DMS79 treated with DMSO at 0.1 percent for 48 hours (cell line): ENCODE measurements around the gene MED25.

Source experiments
- DNase-seq: peaks from one replicate; lab custom pipeline; 2025; lab: John Stamatoyannopoulos, UW

MED25 gene

DNA sequence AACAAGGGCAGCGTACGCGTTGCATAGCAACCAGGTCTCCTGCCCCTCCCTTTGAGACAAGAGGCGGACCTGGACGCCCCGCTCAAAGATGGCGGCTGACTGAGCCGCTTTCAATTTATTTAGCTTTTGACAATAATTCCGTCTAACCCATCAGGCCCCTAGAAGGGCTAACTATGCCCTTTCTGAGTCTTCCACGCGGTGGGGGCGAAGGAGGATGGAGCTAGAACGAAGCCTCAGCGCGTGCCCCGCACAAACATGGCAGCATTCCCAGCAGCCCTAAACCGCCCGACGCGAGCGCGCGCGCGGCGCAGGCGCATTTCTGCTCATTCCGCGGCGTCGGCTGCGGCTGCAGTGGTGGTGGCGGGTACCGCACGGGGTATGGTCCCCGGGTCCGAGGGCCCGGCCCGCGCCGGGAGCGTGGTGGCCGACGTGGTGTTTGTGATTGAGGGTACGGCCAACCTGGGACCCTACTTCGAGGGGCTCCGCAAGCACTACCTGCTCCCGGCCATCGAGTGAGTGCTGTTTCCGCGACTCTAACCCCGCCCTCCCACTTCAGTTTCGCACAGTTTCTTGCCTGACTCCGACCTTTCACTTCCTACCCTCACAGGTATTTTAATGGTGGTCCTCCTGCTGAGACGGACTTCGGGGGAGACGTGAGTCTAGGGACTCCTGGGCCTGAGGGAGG is at the start of gene MED25:
Gene MED25, plus strand, starts transcription at position 326 of the 685 bp plus-strand sequence. Its CDS starts 53 bp downstream, at position 379.
- DNase-seq, result peak; percentile 93

- no peak for DNase-seq
Observed at GRCh38 chr19:49770529-49770928, 47.6 kb upstream of the MED25 start.

GRCh38 chr19:49771674-49772139 is 46.4 kb upstream of the MED25 start:
- no peak for DNase-seq

GRCh38 chr19:49772850-49773432 is 45.1 kb upstream of the MED25 start:
- DNase-seq, result no peak

- no peak for DNase-seq
Observed at GRCh38 chr19:49773663-49774350, 44.3 kb upstream of the MED25 start.

DNA sequence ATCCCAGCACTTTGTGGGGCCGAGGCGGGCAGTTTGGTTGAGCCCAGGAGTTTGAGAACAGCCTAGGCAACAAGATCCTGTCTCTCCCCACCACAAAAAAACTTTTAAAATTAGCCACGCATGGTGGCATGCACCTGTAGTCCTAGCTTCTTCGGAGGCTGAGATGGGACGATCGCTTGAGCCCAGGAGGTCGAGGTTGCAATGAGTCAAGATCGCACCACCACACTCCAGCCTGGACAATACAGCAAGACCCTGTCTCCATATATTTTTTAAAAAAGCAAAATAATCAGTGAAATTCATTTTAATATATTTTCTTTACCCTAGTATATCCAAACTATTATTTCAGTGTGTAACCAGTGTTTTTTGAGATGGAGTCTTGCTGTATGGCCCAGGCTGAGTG is 43.1 kb upstream of the MED25 start:
- no peak for DNase-seq

- DNase-seq, result no peak
Observed at GRCh38 chr19:49775742-49776370, 42.2 kb upstream of the MED25 start.

DNA sequence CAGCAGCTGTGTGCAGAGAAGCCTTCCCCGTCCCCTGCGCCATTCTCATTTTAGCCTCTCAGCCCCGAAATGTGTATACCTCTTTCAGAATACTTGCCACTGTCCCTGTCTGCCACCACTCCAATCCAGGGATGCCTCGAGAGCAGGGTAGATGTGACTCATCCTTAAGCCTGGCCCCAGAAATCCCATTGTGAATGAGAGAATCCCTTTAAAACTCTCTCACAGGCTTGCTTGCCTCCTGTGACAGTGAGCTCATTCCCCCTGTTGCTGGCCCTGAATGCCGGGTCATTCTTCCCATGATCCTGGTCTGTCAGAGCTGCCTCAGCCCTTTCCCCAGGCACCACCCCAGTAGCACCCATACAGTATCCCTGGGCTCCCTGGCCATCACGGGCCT is 41.7 kb upstream of the MED25 start:
- DNase-seq, result no peak

DNA sequence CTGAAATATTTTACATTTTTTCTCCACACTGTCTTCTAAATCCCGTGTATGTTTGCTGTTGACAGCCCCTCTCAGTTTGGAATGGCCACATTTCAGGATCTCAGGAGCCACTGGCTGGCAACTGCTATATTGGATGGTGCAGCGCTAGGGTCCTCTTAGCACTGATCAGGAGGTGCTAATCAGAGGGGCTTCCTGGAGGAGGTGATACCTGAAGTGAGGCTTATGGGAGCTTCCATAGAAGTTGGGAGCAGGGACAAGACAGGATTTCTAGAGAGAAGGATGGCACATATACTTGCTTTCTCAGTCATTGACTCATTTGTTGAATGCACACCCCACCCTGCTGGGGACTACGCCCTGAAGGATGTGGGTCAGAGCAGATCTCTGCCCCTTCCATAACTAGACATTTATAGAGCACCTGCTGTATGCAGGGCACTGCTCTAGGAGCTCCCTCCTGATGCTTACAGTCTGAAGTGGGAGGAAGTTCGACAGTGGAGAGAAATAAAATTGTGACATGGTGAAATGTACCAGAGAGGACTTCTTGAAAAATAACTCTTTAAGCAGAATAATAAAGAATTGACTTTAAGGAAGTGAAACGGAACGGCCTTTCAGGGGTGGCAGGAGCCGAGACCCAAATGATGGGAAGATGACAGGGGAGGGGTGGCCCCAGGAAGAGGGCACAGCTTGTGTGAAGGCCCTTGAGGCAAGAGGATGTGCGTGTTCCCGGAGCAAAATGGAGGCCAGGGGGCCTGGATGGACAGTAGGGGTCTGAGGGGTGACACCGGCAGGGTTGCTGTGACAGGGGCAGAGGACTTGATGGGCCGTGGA is 38.1 kb upstream of the MED25 start:
- no peak for DNase-seq

DNA sequence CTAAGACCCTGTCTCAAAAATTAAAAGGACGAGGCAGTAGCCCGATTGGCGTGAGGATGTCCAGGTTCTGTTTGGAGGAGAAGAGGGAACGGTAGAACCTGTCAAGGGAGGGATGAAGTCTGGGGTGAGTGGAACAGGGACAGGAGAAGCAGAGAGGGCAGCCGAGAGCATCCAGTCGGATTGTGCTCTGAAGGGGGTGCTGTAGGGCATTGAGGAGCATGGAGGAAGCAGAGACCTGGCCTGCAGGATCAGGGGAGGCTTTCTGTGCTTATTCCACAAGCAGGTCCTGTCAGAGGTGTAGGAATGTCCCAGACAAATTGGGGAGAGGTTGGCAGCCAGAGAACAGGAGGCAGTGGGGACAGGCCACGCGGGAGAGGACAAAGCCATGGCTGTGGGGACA is 37.2 kb upstream of the MED25 start:
- DNase-seq, result no peak

- no peak for DNase-seq
Observed at GRCh38 chr19:49781394-49781793, 36.7 kb upstream of the MED25 start.

- DNase-seq, result no peak
Observed at GRCh38 chr19:49782515-49782914, 35.6 kb upstream of the MED25 start.

GRCh38 chr19:49786376-49786820 is 31.7 kb upstream of the MED25 start:
- DNase-seq, result no peak

DNA sequence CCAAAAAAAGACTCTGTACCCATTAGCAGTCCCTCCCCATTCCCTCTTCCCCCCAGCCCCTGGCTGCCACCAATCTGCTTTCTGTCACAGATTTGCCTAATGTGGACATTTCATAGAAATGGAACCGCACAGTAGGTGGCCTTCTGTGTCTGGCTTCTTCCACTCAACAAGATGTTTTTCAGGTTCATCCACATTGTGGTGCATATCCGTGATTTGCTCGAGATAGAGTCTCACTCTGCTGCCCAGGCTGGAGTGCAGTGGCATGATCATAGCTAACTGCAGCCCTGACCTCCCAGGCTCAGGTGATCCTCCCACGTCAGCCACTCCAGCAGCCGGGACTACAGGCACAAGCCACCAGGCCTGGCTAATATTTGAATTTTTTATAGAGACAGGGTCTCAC is 30.3 kb upstream of the MED25 start:
- DNase-seq, result no peak

- DNase-seq, result no peak
Observed at GRCh38 chr19:49788857-49789256, 29.2 kb upstream of the MED25 start.

- no peak for DNase-seq
Observed at GRCh38 chr19:49790866-49791265, 27.2 kb upstream of the MED25 start.

GRCh38 chr19:49791776-49792445 is 26.2 kb upstream of the MED25 start:
- no peak for DNase-seq

- no peak for DNase-seq
Observed at GRCh38 chr19:49792829-49793560, 25.1 kb upstream of the MED25 start.

DNA sequence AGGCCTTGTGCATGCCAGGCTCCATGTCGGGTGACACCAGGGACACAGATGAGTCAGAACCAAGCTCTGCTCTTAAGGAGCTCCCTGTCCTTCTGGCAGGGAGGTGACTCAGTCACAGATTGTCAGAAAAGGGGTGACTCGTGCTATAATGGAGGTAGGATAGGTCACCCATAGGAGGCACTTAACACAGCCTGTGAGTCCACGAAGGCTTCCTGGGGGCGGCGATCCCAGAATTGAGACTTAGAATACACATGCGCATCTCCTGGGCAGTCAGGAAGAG is 24.6 kb upstream of the MED25 start:
- no peak for DNase-seq

DNA sequence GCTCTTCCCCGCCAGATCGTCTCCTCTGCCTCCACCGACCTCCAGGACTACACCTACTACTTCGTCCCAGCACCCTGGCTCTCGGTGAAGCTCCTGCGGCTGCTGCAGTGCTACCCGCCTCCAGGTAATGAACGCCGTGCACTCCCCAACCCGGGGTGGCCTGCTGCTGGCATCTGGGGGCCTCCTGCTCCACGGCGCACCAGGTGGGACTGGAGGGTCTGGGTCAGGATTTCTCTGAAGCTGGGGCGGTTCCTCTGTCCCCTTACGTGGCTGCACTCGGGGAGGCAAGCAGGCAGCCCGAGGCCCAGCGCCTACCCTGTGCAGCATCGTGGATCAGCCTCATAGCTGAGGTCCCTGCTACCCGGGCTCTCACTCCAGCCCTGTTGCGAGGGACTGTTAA is 22.5 kb upstream of the MED25 start:
- DNase-seq, result no peak

GRCh38 chr19:49798574-49798973 is 19.5 kb upstream of the MED25 start:
- DNase-seq, result no peak
